Stimulated activated CD4-positive, alpha-beta T cell treated with anti-CD3 and anti-CD28 coated beads, Interleukin-1b, Interleukin-23, amount 100 ng/mL, for 1 hour (primary cell): ENCODE data around the gene ERBB3.

Experiments
- DNase-seq, 2 donors: peaks; one replicate each; pipeline ENCODE4 v3.0.0-alpha.2; 2020; ENCODE audit warnings: low read depth in 2 of 2

Gene ERBB3

GRCh38 chr12:56078931-56079722 lies 838 bp upstream of the ERBB3 start:
- DNase-seq = peak in 1 of 2 donors; percentile 18

DNA sequence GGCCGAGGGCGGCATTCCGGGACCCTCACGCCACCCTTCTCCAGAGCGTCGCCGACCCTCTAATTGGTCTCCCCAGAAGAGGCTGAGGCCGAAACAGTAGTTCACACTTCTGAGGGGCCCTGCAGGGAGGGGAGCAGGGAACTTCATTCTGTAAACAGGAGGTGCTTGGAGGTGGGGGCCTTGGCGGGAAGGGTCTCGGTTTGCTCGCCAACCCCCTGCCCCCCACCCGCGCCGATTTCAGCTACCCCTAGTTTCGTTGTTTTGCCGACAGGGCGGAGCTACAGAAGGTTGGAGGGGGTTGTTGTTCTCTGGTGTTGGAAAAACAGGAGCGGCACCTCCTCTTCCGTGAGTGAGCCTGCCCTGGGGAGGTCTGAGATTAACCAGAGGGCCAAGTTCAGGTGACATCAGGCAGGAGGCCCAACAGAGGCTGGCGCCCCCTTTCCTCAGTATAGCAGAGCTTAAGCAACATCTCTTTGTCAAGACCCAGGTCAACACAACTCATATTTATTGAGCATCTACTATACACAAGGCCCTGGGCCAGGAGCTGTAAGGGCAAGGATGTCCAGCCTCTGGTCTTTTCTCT lies 682 bp downstream of the ERBB3 start:
- DNase-seq = no peak

- DNase-seq = no peak
Observed at GRCh38 chr12:56081393-56082347, 1.7 kb downstream of the ERBB3 start.

DNA sequence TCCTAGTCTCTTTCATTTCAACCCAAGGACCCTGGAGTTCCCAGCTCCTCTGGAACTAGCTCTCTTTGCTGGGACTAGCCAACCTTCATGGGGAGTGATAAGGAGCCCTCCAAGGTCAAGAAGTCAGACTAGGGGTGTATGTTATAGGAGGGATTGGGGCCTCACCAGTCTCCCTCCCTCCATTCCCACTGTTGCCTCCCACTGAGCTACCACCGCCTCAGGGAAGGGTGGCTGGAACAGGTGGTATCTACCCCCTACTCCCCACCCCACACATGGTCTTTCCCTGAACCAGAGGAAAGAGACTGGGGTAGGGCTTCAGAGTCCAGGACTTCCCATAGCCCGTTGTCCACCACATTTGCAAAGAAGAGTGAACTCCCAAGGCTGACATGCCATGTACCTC lies 2.4 kb downstream of the ERBB3 start:
- DNase-seq = no peak

DNA sequence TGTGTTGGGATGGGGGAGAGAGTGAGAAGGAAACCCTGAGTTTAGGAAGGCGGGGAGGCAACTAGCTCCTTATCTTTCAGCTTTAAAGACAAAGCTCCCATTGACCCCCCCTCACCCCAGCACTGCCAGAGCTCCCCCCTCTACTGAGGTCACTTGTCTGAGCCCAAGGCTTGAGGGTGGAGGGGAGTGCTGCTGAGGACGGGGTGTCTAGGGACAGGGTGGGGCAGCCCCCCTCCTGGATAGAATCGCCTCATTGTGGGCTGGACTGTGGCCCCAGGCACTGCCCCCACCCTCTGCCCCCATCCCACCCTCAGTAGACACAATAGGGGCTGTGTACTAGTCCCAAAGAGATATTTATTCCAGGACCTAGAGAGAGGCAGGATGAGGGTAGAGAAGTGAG lies 3.0 kb downstream of the ERBB3 start:
- no peak for DNase-seq

GRCh38 chr12:56084958-56085543 lies 5.1 kb downstream of the ERBB3 start:
- DNase-seq = no peak

- DNase-seq = no peak
Observed at GRCh38 chr12:56086096-56086495, 6.1 kb downstream of the ERBB3 start.

DNA sequence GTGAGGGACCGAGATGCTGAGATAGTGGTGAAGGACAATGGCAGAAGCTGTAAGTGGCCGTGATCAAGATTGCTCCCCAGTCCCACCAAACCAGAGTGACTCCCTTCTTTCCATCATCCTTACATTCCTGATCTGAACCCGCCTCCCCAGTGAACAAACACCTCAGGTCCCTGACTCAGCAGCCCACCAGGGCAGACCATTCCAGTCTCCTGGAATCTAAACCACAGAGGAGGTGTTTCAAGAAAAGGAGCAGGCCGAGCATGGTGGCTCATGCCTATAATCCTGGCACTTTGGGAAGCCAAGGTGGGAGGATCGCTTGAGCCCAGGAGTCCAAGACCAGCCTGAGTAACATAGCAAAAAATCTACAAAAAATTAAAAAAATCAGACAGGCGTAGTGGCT lies 6.6 kb downstream of the ERBB3 start:
- DNase-seq = no peak

GRCh38 chr12:56087220-56087619 lies 7.3 kb downstream of the ERBB3 start:
- no peak for DNase-seq

- DNase-seq = no peak
Observed at GRCh38 chr12:56097738-56098137, 17.8 kb downstream of the ERBB3 start.

GRCh38 chr12:56098592-56098991 lies 18.6 kb downstream of the ERBB3 start:
- DNase-seq = no peak

- DNase-seq = no peak
Observed at GRCh38 chr12:56099787-56100186, 19.8 kb downstream of the ERBB3 start.

DNA sequence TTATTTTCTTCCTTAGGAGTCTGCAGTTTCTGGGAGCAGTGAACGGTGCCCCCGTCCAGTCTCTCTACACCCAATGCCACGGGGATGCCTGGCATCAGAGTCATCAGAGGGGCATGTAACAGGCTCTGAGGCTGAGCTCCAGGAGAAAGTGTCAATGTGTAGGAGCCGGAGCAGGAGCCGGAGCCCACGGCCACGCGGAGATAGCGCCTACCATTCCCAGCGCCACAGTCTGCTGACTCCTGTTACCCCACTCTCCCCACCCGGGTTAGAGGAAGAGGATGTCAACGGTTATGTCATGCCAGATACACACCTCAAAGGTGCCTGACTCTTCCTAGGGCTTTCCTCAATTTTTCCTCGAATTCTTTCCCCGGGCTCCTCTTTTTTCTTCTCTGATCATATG lies 21.1 kb downstream of the ERBB3 start:
- DNase-seq = no peak

GRCh38 chr12:56102683-56103065 lies 22.7 kb downstream of the ERBB3 start:
- no peak for DNase-seq

GRCh38 chr12:56103066-56103711 lies 23.2 kb downstream of the ERBB3 start:
- DNase-seq = no peak

- DNase-seq = no peak
Observed at GRCh38 chr12:56103823-56104108, 23.8 kb downstream of the ERBB3 start.

- peak; percentile 90 to 95 for DNase-seq
Observed at GRCh38 chr12:56104109-56104814, 24.3 kb downstream of the ERBB3 start, which contains the start of gene PA2G4. Gene PA2G4 (plus strand): TSS chr12:56104559. CDS start chr12:56104738, 179 bp downstream.

DNA sequence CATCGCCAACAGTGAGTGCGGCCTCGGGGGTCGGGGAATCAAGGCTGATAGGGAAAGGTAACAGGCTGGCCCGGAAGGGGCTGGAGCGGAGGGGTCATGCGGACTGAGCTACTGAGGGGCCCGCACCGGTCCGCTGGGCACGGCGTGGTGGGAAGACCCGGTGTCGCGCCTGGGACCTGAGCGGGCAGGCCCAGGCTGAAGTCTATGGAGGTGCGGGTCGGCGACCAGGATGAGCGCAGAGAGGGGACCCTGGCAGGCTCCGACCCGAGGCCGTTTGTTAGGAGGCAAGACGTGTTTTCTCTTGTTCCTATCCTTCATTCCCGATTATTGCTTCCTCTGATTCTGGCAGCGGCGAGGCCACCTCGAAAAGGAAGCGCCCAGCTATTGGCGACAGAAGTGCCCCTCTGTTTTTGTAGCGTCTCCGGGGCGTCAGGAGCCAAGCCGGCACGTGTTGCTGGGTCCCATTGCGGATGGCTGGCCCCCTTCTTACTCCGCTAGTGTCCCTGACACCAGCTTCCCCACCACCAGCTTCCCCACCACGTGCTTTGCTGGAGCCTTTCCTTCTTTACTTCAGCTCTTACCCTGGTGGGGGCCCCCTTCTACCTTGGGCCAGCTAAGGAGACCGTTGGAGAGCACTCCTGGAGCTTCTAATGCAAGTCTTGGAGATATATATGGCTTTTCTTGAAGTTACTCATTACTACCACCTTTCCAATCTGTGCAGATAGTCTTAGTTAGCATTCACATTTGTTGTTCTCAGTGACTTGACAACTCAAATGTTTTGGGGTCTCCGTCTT lies 25.0 kb downstream of the ERBB3 start:
- no peak for DNase-seq

- DNase-seq = no peak
Observed at GRCh38 chr12:56105609-56105902, 25.6 kb downstream of the ERBB3 start.

GRCh38 chr12:56107242-56107641 lies 27.3 kb downstream of the ERBB3 start:
- no peak for DNase-seq
